ENCODE measurements around the gene ZNF775. TPM values are rescaled to one million over a fixed set of nuclear protein-coding genes. Genes with fewer than 3 reads are reported as not detected.

The ZNF775 gene
- total and polyA plus RNA-seq, 2 of the 13 experiments (the other 11 are each of a cell fraction or from before 2014, with no cell fraction given), result 3.1 to 3.2 TPM

- 0 out of 2 replicates have a peak, but pooled peaks have one; percentile 19 for TF ChIP-seq ZNF160 (CRISPR knock-in tag; IDR thresholded peaks at IDR 0.05)
- peak; percentile 78 for TF ChIP-seq SP5 (CRISPR knock-in tag; IDR thresholded peaks at IDR 0.05; ENCODE audit: borderline replicate concordance, low read depth)
These were observed 25.9 kb downstream of the ZNF775 start (continued) for GRCh38 chr7:150404805-150405583.

GRCh38 chr7:150405584-150406311, 26.6 kb downstream of the ZNF775 start:
- CTCF ChIA-PET (ENCODE audit: low intra/inter-chr PET ratio, low total read pairs), result no interaction called here
- no peak for FAIRE-seq
- peak overlapping the region; percentile 83 for H3K9ac ChIP-seq (ENCODE audit: insufficient read depth, low read depth, low read length)
- H3K27ac ChIP-seq (ENCODE audit: extremely low read length, insufficient read depth, low read length), result peak overlapping the region; percentile 69
- H3K9me3 ChIP-seq (ENCODE audit: low read length), result no peaks in the 10 kb centered on the region
- peak overlapping the region; percentile 75 to 81 (median 79) for H3K4me3 ChIP-seq (replicated peaks in 1 of 3; ENCODE audit: insufficient read depth in 1 of 3, low read depth in 2 of 3, low read length in 3 of 3)
- H3K79me2 ChIP-seq (ENCODE audit: insufficient read depth, low read length), result no peaks in the 10 kb centered on the region
- peak overlapping the region; percentile 94 for H3K4me2 ChIP-seq (ENCODE audit: low read depth, low read length)
- H3K4me1 ChIP-seq (ENCODE audit: insufficient read depth, low read length), result peaks cover 63% of the 10 kb centered on the region
- no peaks in the 10 kb centered on the region for H3K27me3 ChIP-seq (ENCODE audit: control insufficient read depth in 1 of 2, insufficient read depth in 2 of 2, low read length in 2 of 2)
- peak; percentile 52 for ATAC-seq
- POLR2A ChIA-PET, result interaction anchor here (0.9 to 8.8 kb wide), 11 partner anchors 9 to 89 kb away, joined by 3 to 181 read pairs (median 8); partner anchors contain the start of genes ACTR3C, LRRC61, REPIN1 and ZNF775
- no TSS peak for BruUV-seq (replicated peaks)
- no peak for DNase-seq (ENCODE audit: low spot score)
- no peaks in the 10 kb centered on the region for H3K36me3 ChIP-seq (replicated peaks in 1 of 2; ENCODE audit: control insufficient read depth in 1 of 2, insufficient read depth in 2 of 2, low read length in 2 of 2)
- WGBS (ENCODE audit: low lambda C conversion rate), result 0% methylated on average over 25 of the region's 35 CpGs
- H4K20me1 ChIP-seq (ENCODE audit: insufficient read depth, low read length), result no peaks in the 10 kb centered on the region
- in situ Hi-C loops (cut with HindIII; ENCODE audit: extremely low pct_ligation_motif_present, low pct_unique_long_range_greater_than_20kb), result no loop called here
- no peak overlapping the region for H2AFZ ChIP-seq (ENCODE audit: low read length)
- intact Hi-C loops (cut with micrococcal nuclease; ENCODE audit: unreplicated experiment), result loop anchor here (2.0 kb wide), 2 partner anchors 15 to 17 kb away; no protein-coding TSS in a partner anchor
- 0 out of 2 replicates have a peak, but pooled peaks have one; percentile 6 for TF ChIP-seq ARNT2 (CRISPR knock-in tag; IDR thresholded peaks at IDR 0.05; ENCODE audit: low read depth)
- peak; percentile 22; the same call in 1 of the 2 replicates for TF ChIP-seq PHF8 (CRISPR knock-in tag; IDR thresholded peaks at IDR 0.05)
- TF ChIP-seq ZGPAT (CRISPR knock-in tag; IDR thresholded peaks at IDR 0.05), result no peak
- TF ChIP-seq HMG20B (CRISPR knock-in tag; conservative IDR thresholded peaks at IDR 0.05), result no peak
- no peak for TF ChIP-seq THRA (CRISPR knock-in tag; IDR thresholded peaks at IDR 0.05; ENCODE audit: borderline replicate concordance)
- TF ChIP-seq ZNF749 (CRISPR knock-in tag; IDR thresholded peaks at IDR 0.05; ENCODE audit: borderline replicate concordance), result 0 out of 2 replicates have a peak, but pooled peaks have one; percentile 16
- TF ChIP-seq ZNF607 (CRISPR knock-in tag; IDR thresholded peaks at IDR 0.05; ENCODE audit: borderline replicate concordance), result no peak
- peak; percentile 9; the same call in 1 of the 2 replicates for TF ChIP-seq ZFP91 (CRISPR knock-in tag; IDR thresholded peaks at IDR 0.05; ENCODE audit: borderline replicate concordance)
- TF ChIP-seq NFKBIZ (CRISPR knock-in tag; IDR thresholded peaks at IDR 0.05), result no peak
- TF ChIP-seq SOX13 (IDR thresholded peaks at IDR 0.05), result no peak
- TF ChIP-seq SOX13 (CRISPR knock-in tag; conservative IDR thresholded peaks at IDR 0.05 in 1 of 2, IDR thresholded peaks at IDR 0.05 in 1 of 2), result no peak
- peak; percentile 94 for TF ChIP-seq ZNF629 (CRISPR knock-in tag; conservative IDR thresholded peaks at IDR 0.05)
- TF ChIP-seq MLLT10 (CRISPR knock-in tag; IDR thresholded peaks at IDR 0.05), result no peak
- no peak for TF ChIP-seq ATF7 (IDR thresholded peaks at IDR 0.05)
- no peak for TF ChIP-seq ATF7 (CRISPR knock-in tag; IDR thresholded peaks at IDR 0.05)
